Activated naive CD4-positive, alpha-beta T cell treated with anti-CD3 and anti-CD28 coated beads, Interleukin-2, amount 50 U/mL, for 72 hours (primary cell): ENCODE data around the gene ARHGAP10. TPM values are rescaled to one million over a fixed set of nuclear protein-coding genes. Genes with fewer than 3 reads are reported as not detected.

Experiments used
- ATAC-seq, 2 donors: fragments of 150-1000 bp; cut with Tn5 transposase; 2 replicates each; pipeline ENCODE4 v1.10.0; 2021; ENCODE audit warnings: mild to moderate bottlenecking in 2 of 2, moderate library complexity in 2 of 2
- DNase-seq, 2 donors: peaks; one replicate each; pipeline ENCODE4 v3.0.0; 2021 to 2022; ENCODE audit warnings: low spot score in 2 of 2
- H3K27ac Mint-ChIP-seq, 2 donors: one replicate each; pipeline ENCODE4 v1.8.0; 2022; ENCODE audit warnings: mild to moderate bottlenecking in 2 of 2, mixed read lengths in 2 of 2
- H3K36me3 Mint-ChIP-seq, 2 donors: one replicate each; pipeline ENCODE4 v1.8.0; 2022; ENCODE audit warnings: mixed read lengths in 2 of 2
- H3K9me3 Mint-ChIP-seq, 2 donors: one replicate each; pipeline ENCODE4 v1.8.0; 2022; ENCODE audit warnings: mixed read lengths in 2 of 2
- total RNA-seq, 2 donors: library from RNA; stranded (reverse); gene quantifications; one replicate each; pipeline ENCODE4 v1.2.3, GENCODE V29; 2022

ARHGAP10 gene
- total RNA-seq, 2 donors from 2014 or later, result 2.9 to 6.4 TPM

- no peak overlapping the region for H3K27ac Mint-ChIP-seq
- ATAC-seq, result no peak
- no peak for DNase-seq
- no peaks in the 10 kb centered on the region for H3K36me3 Mint-ChIP-seq
- H3K9me3 Mint-ChIP-seq, result no peaks in the 10 kb centered on the region
These were observed 21.2 kb downstream of the ARHGAP10 start for GRCh38 chr4:147753047-147753446.

GRCh38 chr4:147754037-147754445 lies 22.2 kb downstream of the ARHGAP10 start:
- DNase-seq (no peak), ATAC-seq (no peak)
- H3K9me3 Mint-ChIP-seq, result no peaks in the 10 kb centered on the region
- H3K36me3 Mint-ChIP-seq, result no peaks in the 10 kb centered on the region
- no peak overlapping the region for H3K27ac Mint-ChIP-seq

DNA sequence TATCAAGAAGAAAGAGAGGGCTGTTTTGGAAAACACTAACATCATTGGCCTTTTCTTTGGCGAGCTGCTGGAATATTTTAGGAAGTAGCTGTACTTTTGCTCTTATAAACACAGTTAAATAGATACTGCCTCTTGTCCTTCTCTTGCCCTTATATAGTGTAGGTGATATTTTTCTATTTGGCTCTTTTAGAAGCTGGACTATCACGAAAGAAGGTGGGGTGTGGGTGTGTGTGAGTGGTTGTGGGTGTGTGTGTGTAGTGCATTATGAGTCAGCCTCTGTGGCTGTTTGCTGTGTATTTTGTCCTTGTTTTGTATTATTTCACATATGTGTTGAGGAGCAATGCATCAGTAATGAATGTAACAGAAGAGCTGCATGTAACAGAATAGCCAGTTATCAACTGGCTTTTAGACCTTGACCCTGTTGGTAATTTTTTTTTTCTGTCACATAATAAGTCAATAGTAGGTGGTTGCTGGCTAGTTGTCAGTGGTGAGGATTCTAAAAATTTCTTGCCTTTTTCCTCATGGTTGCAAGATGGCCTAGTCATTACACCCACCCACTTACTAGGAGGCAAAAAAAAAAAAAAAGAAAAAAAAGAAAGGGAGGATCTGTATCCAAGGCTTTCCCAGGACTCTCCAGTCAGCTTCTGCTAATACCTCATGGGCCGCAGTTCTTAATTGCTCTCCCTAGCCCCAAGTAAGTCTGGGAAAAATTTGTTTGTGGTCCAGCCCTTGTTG lies 23.8 kb downstream of the ARHGAP10 start:
- no peak for ATAC-seq
- Mint-ChIP-seq H3K36me3 (no peaks in the 10 kb centered on the region), H3K27ac (peak overlapping the region in 1 of 2 donors; percentile 24)

DNA sequence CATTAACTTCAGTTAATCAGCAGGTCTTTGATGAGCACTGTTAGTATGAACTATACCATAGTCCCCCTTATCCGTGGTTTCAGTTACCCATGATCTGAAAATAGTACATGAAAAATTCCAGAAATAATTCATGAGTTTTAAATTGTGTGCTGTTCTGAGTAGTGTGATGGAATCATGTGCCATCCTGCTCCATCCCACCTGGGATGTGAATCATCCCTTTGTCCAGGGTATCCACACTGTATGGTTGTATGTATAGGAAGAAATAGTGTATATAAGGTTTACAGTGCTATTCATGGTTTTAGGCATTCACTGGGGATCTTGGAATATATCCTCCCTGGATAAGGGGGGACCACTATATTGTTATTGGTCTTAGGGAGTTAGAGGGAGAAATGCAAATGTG lies 24.5 kb downstream of the ARHGAP10 start:
- DNase-seq (no peak), ATAC-seq (no peak)
- H3K36me3 Mint-ChIP-seq, result no peaks in the 10 kb centered on the region
- H3K27ac Mint-ChIP-seq, result peak overlapping the region in 1 of 2 donors; percentile 24
- no peaks in the 10 kb centered on the region for H3K9me3 Mint-ChIP-seq

More for the DNA sequence above, 23.8 kb downstream of the ARHGAP10 start:
- DNase-seq, result no peak
- no peaks in the 10 kb centered on the region for H3K9me3 Mint-ChIP-seq

DNA sequence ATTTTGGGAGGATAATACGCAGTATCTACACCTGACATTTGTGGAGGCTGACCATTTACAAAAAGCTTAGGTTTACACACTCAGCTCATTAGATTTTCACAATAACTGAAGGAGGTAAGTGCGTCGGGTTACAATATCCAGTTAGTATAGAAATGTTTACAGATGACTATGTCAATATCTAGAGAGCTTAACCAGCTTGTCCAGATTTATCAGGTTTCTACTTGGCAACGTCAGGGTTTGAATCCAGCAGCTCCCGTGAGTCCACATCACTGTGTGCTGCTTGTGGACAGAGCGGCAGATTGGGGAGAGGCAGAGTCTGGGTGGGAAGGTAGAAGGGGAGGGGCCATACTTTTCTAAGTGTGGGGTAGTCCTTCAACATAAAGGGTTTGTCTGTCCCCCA lies 28.3 kb downstream of the ARHGAP10 start:
- ATAC-seq (no peak), DNase-seq (no peak)
- Mint-ChIP-seq H3K36me3 (no peaks in the 10 kb centered on the region), H3K9me3 (no peaks in the 10 kb centered on the region), H3K27ac (no peak overlapping the region)

DNA sequence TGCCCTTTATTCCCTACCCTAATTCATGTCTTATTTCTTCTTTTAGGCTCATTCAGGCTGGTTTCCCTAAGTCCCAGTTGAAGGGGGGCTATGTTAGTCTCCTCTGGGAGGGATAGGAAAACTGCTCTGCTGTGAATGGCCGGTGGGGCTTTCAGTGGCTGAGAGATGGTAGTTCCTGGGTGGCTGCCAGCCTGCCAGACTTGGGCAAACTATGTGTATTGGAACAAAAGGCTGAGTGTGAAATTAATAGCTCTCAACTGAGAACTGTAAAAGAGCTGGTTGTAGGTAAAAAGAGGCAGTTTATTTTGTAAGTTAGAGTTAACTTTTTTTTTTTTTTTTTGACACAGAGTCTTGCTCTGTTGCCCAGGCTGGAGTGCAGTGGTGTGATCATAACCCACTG lies 28.8 kb downstream of the ARHGAP10 start:
- Mint-ChIP-seq H3K27ac (no peak overlapping the region), H3K9me3 (no peaks in the 10 kb centered on the region), H3K36me3 (no peaks in the 10 kb centered on the region)
- ATAC-seq (no peak), DNase-seq (no peak)

- no peaks in the 10 kb centered on the region for H3K36me3 Mint-ChIP-seq
- H3K27ac Mint-ChIP-seq, result no peak overlapping the region
- no peak for ATAC-seq
- H3K9me3 Mint-ChIP-seq, result no peaks in the 10 kb centered on the region
- no peak for DNase-seq
These were observed 29.5 kb downstream of the ARHGAP10 start for GRCh38 chr4:147761218-147761883.

GRCh38 chr4:147764337-147764736 lies 32.4 kb downstream of the ARHGAP10 start:
- Mint-ChIP-seq H3K36me3 (no peaks in the 10 kb centered on the region), H3K27ac (no peak overlapping the region), H3K9me3 (no peaks in the 10 kb centered on the region)
- no peak for ATAC-seq
- no peak for DNase-seq

DNA sequence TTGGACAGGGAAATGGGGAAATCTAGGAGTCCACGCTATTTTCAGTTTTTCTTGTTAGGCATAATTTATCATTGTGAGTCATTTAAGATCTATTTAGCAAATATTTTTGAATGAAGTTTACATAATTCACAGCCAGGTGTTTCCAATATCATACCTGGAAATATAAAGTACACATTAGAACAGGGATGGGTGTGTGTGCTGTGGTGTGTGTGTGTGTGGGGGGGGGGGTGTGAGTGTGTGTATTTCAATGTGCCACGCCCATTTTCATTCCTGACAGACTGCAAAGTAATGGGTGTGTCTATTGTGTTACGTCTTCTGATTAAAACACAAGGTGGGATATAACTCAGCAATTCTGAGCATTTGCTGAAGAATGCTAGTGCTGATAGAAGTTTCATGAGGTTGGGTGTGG lies 33.2 kb downstream of the ARHGAP10 start:
- Mint-ChIP-seq H3K27ac (no peak overlapping the region), H3K9me3 (no peaks in the 10 kb centered on the region), H3K36me3 (no peaks in the 10 kb centered on the region)
- DNase-seq (no peak), ATAC-seq (no peak)

GRCh38 chr4:147768113-147768512 lies 36.2 kb downstream of the ARHGAP10 start:
- peak; percentile 48 to 71 for ATAC-seq
- Mint-ChIP-seq H3K9me3 (no peaks in the 10 kb centered on the region), H3K36me3 (no peaks in the 10 kb centered on the region), H3K27ac (no peak overlapping the region)
- DNase-seq, result no peak

DNA sequence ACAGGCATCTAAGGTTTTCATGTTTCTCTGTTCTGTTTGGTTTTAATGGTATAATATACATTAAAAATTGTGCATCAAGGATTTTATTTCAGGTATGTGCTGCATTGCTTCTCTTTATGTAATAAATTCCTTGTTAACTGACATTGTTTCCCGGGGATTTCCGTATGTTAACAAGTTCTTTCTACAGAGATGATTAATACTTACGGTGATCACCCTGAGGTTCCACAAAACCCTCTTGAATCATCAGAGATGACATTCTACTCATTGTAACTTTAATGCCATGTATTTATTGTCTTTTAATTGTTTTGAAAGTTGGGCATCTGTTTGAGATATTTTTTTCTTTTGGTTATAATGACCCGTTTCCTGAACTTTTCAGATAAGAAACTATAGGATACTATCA lies 37.5 kb downstream of the ARHGAP10 start:
- ATAC-seq (peak; percentile 59 to 73), DNase-seq (no peak)
- Mint-ChIP-seq H3K36me3 (no peaks in the 10 kb centered on the region), H3K9me3 (no peaks in the 10 kb centered on the region), H3K27ac (no peak overlapping the region)

DNA sequence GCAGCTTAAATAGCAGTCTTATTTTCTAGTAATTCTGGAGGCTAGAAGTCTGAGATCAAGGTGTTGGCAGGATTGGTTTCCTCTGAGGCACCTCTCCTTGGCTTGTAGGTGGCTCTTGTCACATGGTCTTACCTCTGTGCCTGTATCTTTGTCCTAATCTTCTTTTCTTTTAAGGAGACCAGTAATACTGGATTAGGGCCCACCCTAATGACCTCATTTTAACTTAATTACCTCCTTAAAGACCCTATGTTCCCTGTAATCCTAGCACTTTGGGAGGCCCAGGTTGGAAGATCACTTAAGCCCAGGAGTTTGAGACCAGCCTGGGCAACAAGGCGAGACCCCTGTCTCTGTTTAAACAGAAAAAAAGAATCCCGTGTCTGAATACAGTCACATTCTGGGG lies 38.9 kb downstream of the ARHGAP10 start:
- no peak for ATAC-seq
- no peaks in the 10 kb centered on the region for H3K9me3 Mint-ChIP-seq
- DNase-seq, result no peak
- no peak overlapping the region for H3K27ac Mint-ChIP-seq
- H3K36me3 Mint-ChIP-seq, result no peaks in the 10 kb centered on the region

GRCh38 chr4:147772056-147772455 lies 40.2 kb downstream of the ARHGAP10 start:
- no peaks in the 10 kb centered on the region for H3K36me3 Mint-ChIP-seq
- no peak for ATAC-seq

DNA sequence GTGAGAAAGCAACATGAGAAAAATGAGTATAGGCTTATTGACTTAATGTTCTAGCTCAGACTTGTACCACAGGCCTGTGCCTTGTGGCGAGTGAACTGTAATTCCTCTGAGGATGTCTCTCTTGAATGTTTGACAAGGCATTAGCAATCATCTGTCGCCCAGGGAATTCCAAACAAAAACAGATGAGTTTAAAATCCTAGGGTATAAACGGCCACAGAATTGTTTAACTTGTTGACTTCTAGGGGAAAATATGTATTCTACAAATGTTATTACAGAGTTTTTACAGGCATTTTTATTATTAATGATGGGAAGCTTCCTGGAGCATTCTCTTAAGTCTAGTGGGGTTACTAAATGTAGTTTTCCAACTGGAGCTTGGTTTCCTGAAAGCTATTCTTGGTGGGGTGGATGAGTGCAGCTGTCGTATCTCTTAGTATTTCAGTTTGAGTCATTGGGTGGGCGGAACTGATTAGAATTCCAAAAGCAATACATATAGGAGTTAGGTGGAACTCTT lies 40.6 kb downstream of the ARHGAP10 start:
- no peak for ATAC-seq
- no peak for DNase-seq
- Mint-ChIP-seq H3K36me3 (no peaks in the 10 kb centered on the region), H3K27ac (no peak overlapping the region), H3K9me3 (no peaks in the 10 kb centered on the region)

More at GRCh38 chr4:147772056-147772455, 40.2 kb downstream of the ARHGAP10 start:
- Mint-ChIP-seq H3K9me3 (no peaks in the 10 kb centered on the region), H3K27ac (no peak overlapping the region)
- DNase-seq, result no peak

DNA sequence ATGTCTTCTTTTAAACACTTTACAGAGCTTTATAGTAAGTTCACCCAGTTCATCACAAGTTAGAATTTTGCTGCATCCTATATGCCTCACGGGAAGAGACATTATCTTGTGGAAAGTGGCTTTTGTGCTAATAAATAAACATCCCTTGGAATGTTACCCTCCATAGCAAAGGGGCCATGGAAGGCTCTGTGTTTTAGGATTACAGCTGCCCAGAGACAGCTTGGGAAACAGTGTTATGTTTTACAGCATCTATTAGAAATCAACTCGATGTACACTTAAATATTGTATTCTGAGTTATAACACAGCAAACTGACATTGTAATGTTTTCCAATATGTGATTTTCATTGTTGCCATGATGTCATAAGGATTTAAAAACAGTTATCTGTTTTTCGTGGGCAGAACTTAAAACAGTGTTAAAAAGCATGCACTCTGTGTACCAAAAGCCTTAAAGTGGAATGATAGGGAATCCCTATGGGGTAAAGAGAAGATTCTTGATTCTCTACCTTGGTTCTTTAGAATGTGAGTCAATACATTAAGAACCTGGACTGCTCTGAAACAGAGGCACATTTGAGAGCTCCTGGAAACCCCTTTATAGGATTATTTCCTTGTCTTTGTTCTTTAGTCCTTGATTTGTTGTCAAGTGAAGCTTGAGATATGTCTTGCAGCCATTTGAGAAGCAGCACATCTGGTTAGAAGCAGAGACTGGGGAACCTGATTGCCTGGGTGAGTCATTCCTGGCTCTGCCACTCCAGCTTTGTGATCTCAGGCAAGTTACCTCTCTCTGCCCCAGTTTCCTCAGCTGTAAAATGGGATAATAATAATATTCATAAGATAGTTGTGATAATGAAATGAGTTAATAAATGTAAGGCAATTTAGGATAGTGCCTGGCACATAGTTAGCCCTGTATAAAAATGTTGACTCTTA lies 41.6 kb downstream of the ARHGAP10 start:
- ATAC-seq, result no peak

DNA sequence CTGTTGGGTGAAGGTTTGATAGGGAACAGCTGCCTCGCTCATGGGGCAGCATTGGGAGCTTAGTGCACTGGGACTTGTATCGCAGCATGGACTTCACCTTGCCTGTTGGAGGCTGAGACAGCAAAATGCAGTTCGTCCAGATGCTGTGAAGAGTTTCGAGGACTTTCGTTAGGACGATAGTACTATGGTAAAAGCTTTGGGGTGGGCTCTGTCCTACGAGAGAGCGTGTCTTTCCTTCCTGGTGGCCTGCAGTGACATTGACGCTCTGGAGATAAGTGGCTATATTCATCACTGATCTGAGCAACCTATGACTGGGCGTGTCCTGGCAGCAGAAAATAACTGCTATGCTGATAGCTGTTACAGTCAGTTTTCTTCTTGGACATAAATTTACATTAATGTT lies 44.8 kb downstream of the ARHGAP10 start:
- H3K27ac Mint-ChIP-seq, result no peak overlapping the region
- H3K36me3 Mint-ChIP-seq, result no peaks in the 10 kb centered on the region
- ATAC-seq, result no peak
- no peaks in the 10 kb centered on the region for H3K9me3 Mint-ChIP-seq
- DNase-seq, result no peak

More for the DNA sequence above, 41.6 kb downstream of the ARHGAP10 start:
- Mint-ChIP-seq H3K27ac (no peak overlapping the region), H3K9me3 (no peaks in the 10 kb centered on the region), H3K36me3 (no peaks in the 10 kb centered on the region)
- no peak for DNase-seq
